Heart right ventricle (tissue), 16 donors: ENCODE results near the gene IQSEC3. TPM values are rescaled to one million over a fixed set of nuclear protein-coding genes. Genes with fewer than 3 reads are reported as not detected.

Experiments used
- ATAC-seq, 8 donors: fragments of 200-7000 bp; cut with Tn5 transposase; one replicate each; pipeline ENCODE4 v1.9.1; 2020; ENCODE audit warnings: mild to moderate bottlenecking in 8 of 8, moderate library complexity in 8 of 8, moderate number of reproducible peaks in 1 of 8
- DNase-seq, 2 donors: peaks; one replicate each; pipeline ENCODE4 v3.0.0-alpha.2; 2020
- H3K27ac ChIP-seq, 10 donors: fragments of 200-600 bp; sonication (generic) in 2 of 10; one replicate each; pipeline versions ENCODE4 v1.5.0 to v1.8.0; 2020 to 2022; ENCODE audit warnings: mild to moderate bottlenecking in 3 of 10
- H3K27me3 ChIP-seq, 7 donors: fragments of 200-600 bp; one replicate each; pipeline ENCODE4 v1.8.0; 2021 to 2022; ENCODE audit warnings: mild to moderate bottlenecking in 2 of 7
- H3K36me3 ChIP-seq, 9 donors: fragments of 200-600 bp; sonication (generic) in 1 of 9; one replicate each; pipeline versions ENCODE4 v1.5.0 to v1.8.0; 2020 to 2022; ENCODE audit warnings: mild to moderate bottlenecking in 2 of 9
- H3K4me1 ChIP-seq, 9 donors: fragments of 200-600 bp; sonication (generic) in 1 of 9; one replicate each; pipeline versions ENCODE4 v1.5.0 to v1.8.0; 2020 to 2022; ENCODE audit warnings: mild to moderate bottlenecking in 4 of 9
- H3K4me3 ChIP-seq, 10 donors: fragments of 200-600 bp; sonication (generic) in 2 of 10; one replicate each; pipeline versions ENCODE4 v1.5.0 to v1.8.0; 2020 to 2022; ENCODE audit warnings: mild to moderate bottlenecking in 7 of 10, moderate library complexity in 2 of 10
- H3K9me3 ChIP-seq, 11 donors: fragments of 200-600 bp in 10 of 11; sonication (generic) in 2 of 11; one replicate each; pipeline versions ENCODE4 v1.5.0 to v1.8.0; 2013 to 2022; ENCODE audit warnings: mild to moderate bottlenecking in 2 of 11, control low read depth in 1 of 11, moderate library complexity in 1 of 11
- WGBS, 2 donors: extraction: QIAGEN DNeasy Blood & Tissue Kit; methylation state at CpG; one replicate each; pipeline ENCODE4 v1.1.7; 2013; ENCODE audit warnings: inconsistent platforms in 1 of 2; 5-methylcytosine and 5-hydroxymethylcytosine counted together
- intact Hi-C, 10 donors: fragments of 100-400 bp; cut with DNase I; formaldehyde crosslinking; loops; one replicate each; pipeline versions ENCODE4 v1.11.1 to v1.14.2; 2022
- polyA plus RNA-seq, 2 donors: library from polyadenylated mRNA; stranded (reverse); fragments of 200-250 nt; gene quantifications; one replicate each; pipeline ENCODE4 v1.2.3, GENCODE V29; 2013
- total RNA-seq, 10 donors: library from RNA; stranded (reverse); fragmentation: NEBNext Ultra II Directional in 3 of 10; extraction: Animal tissue kit (Norgen Biotek cat#: 25700) in 3 of 10; gene quantifications; one replicate each; pipeline versions ENCODE4 v1.2.1 to v1.2.4, GENCODE V29; 2021 to 2023
- TF ChIP-seq, protein P1 (sequence below), 9 donors: fragments of 200-600 bp; sonication (generic) in 2 of 9; IDR thresholded peaks; one replicate each; pipeline versions ENCODE4 v1.5.0 to v1.8.0; 2021 to 2022; ENCODE audit warnings: antibody characterized with exemption in 9 of 9, mild to moderate bottlenecking in 5 of 9, moderate library complexity in 1 of 9
- donor health status: Arrhythmogenic right ventricular cardiomyopathy.
- donor health status: ischemic (EF 13 %, LVEDD 7.1; RV severe dilation, severe dysfunction).
- donor health status: healthy with polysubstance abuse.
- donor health status: DM: no; HTN: yes; CAD: no.
- donor health status: DM: no; HTN: no; CAD: no.
- donor health status: ischemic (EF 25% LVEDD 6.9; RV normal size, moderate dysfunction).
- donor health status: ischemic (EF 25% LVEDD 5.7; RV mildly dilated, moderate dysfunction).
- donor health status: healthy.
- donor health status: DM: yes; HTN: yes; CAD: no.
- donor health status: Ischemic cardiomyopathy.
- donor health status: ischemic (EF 35%, LVEDD 5.7; RV mildly dilated, moderate dysfunction).
- donor health status: nonischemic (EF 11% LVEDD 7.7; RV severe dilation, severe dysfunction).
- donor health status: DM: yes; HTN: yes; CAD: no.
- donor health status: PGD.
- donor health status: ischemic (EF 29% LVEDD 5.4; RV normal size, mild dysfunction).
- donor health status: nonischemic (EF 23%, LVEDD 6.1; RV moderate dilation, normal function).

Gene IQSEC3
- total and polyA plus RNA-seq, 12 donors: 0.30 to 2.7 (median 1.1) TPM

GRCh38 chr12:197347-197746 lies 130.8 kb downstream of the IQSEC3 start:
- 81 to 88% methylated on average over 3 of the region's 3 CpGs for WGBS, 2 donors
- no peak for DNase-seq
- Histone ChIP-seq H3K9me3 (no peaks in the 10 kb centered on the region), H3K36me3 (no peaks in the 10 kb centered on the region), H3K4me3 (no peak overlapping the region), H3K4me1 (no peaks in the 10 kb centered on the region), H3K27ac (no peak overlapping the region), H3K27me3 (peaks cover 0 to 5% (median 0%) of the 10 kb centered on the region in 7 donors)
- intact Hi-C loops: no loop called here
- no peak for ATAC-seq
- TF ChIP-seq, protein P1, sequence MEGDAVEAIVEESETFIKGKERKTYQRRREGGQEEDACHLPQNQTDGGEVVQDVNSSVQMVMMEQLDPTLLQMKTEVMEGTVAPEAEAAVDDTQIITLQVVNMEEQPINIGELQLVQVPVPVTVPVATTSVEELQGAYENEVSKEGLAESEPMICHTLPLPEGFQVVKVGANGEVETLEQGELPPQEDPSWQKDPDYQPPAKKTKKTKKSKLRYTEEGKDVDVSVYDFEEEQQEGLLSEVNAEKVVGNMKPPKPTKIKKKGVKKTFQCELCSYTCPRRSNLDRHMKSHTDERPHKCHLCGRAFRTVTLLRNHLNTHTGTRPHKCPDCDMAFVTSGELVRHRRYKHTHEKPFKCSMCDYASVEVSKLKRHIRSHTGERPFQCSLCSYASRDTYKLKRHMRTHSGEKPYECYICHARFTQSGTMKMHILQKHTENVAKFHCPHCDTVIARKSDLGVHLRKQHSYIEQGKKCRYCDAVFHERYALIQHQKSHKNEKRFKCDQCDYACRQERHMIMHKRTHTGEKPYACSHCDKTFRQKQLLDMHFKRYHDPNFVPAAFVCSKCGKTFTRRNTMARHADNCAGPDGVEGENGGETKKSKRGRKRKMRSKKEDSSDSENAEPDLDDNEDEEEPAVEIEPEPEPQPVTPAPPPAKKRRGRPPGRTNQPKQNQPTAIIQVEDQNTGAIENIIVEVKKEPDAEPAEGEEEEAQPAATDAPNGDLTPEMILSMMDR (IDR thresholded peaks at IDR 0.05): no peak

GRCh38 chr12:197911-198695 lies 131.5 kb downstream of the IQSEC3 start:
- H3K4me3 ChIP-seq: no peak overlapping the region
- TF ChIP-seq, protein P1 (IDR thresholded peaks at IDR 0.05): no peak
- no peak for ATAC-seq
- H3K27ac ChIP-seq: no peak overlapping the region
- H3K4me1 ChIP-seq: no peaks in the 10 kb centered on the region
- DNase-seq: no peak
- WGBS, 2 donors: 93 to 96% methylated on average over 11 of the region's 11 CpGs
- peaks cover 0 to 13% (median 0%) of the 10 kb centered on the region in 7 donors for H3K27me3 ChIP-seq
- H3K36me3 ChIP-seq: no peaks in the 10 kb centered on the region
- intact Hi-C loops: no loop called here
- H3K9me3 ChIP-seq: no peaks in the 10 kb centered on the region

DNA sequence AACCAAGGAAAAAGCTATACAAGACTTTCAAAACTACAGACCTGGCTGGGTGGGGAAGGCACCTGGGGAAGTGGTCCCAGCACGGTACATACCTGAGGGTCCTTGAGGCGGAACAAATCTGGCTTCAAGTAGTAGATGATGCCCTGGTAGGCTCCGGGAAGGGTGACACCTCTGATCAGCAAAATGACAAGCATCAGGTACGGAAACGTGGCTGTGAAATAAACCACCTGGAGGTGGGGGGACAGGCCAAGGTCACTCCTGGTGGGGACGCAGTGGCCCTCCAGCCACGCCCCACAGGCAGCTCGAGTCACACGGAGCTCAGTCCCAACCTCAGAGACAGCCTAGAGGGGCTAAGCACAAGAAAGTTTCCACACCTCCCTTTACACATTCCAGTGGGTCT lies 132.1 kb downstream of the IQSEC3 start:
- ATAC-seq (no peak), DNase-seq (no peak)
- intact Hi-C loops: no loop called here
- TF ChIP-seq, protein P1 (IDR thresholded peaks at IDR 0.05): no peak
- 61 to 65% methylated on average over 9 of the region's 9 CpGs for WGBS, 2 donors
- Histone ChIP-seq H3K4me3 (no peak overlapping the region), H3K27ac (no peak overlapping the region), H3K27me3 (peaks cover 0 to 19% (median 0%) of the 10 kb centered on the region in 7 donors), H3K36me3 (no peaks in the 10 kb centered on the region), H3K4me1 (peaks cover 0 to 1% (median 0%) of the 10 kb centered on the region in 9 donors), H3K9me3 (no peaks in the 10 kb centered on the region)

DNA sequence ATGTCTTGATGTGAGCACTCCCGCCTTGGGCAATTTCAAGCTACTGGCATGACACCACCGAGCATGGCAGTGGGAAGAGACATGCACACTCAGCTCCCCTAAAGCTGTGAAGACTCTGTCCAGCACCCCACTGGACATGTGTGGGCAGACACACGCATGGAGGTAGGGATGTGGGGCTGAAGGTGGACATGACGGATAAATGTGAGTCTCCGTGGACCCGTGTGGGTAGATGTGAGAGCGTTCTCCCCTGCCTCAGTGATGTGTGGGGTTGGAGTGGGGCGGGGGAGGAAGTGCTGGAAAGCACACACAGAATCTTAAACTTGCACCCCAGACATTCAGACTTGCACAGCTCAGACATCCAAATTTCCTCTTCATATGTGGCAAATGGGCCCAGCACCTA lies 134.8 kb downstream of the IQSEC3 start:
- ATAC-seq: no peak
- Histone ChIP-seq H3K4me1 (peaks cover 0 to 8% (median 7%) of the 10 kb centered on the region in 9 donors), H3K9me3 (no peaks in the 10 kb centered on the region), H3K36me3 (no peaks in the 10 kb centered on the region), H3K27ac (no peak overlapping the region), H3K27me3 (peaks cover 0 to 40% (median 6%) of the 10 kb centered on the region in 7 donors), H3K4me3 (no peak overlapping the region)
- WGBS, 2 donors: 88 to 92% methylated on average over 8 of the region's 8 CpGs
- intact Hi-C loops: no loop called here
- DNase-seq: no peak
- TF ChIP-seq, protein P1 (IDR thresholded peaks at IDR 0.05): no peak
